Peyer's patch (tissue), 4 donors: ENCODE data around the gene THOC6. TPM values are rescaled to one million over a fixed set of nuclear protein-coding genes. Genes with fewer than 3 reads are reported as not detected.

ENCODE experiments used
- DNase-seq, 3 donors: peaks; one replicate each; pipeline ENCODE4 v3.0.0-alpha.2; 2017 to 2019
- H3K27ac ChIP-seq, 4 donors: fragments of 200-600 bp; sonication (generic); one replicate each; pipeline ENCODE4 v1.5.1; 2016 to 2019
- H3K27me3 ChIP-seq, 2 donors: fragments of 200-600 bp; sonication (generic); one replicate each; pipeline ENCODE4 v1.5.1; 2019
- H3K36me3 ChIP-seq, 3 donors: fragments of 200-600 bp; sonication (generic); one replicate each; pipeline ENCODE4 v1.5.1; 2016 to 2019
- H3K4me1 ChIP-seq, 4 donors: fragments of 200-600 bp; sonication (generic); one replicate each; pipeline ENCODE4 v1.5.1; 2016 to 2019
- H3K4me3 ChIP-seq, 4 donors: fragments of 200-600 bp; sonication (generic); 1 replicate in 3 of 4; 2 replicates in 1 of 4; pipeline ENCODE4 v1.5.1; 2016 to 2019; ENCODE audit warnings: mild to moderate bottlenecking in 1 of 4
- H3K9me3 ChIP-seq, 4 donors: fragments of 200-600 bp; sonication (generic); one replicate each; pipeline ENCODE4 v1.5.1; 2016 to 2019; ENCODE audit warnings: mild to moderate bottlenecking in 1 of 4
- CTCF ChIP-seq, 6 experiments: fragments of 450-650 bp in 4 of 6; fragments of 200-600 bp in 2 of 6; sonication (generic) in 1 of 6; IDR thresholded peaks; one replicate each; pipeline ENCODE4 v1.5.1; 2017 to 2019; ENCODE audit warnings: antibody characterized with exemption in 6 of 6, mild to moderate bottlenecking in 3 of 6, moderate library complexity in 1 of 6
- POLR2A ChIP-seq, 2 donors: fragments of 450-650 bp; IDR thresholded peaks; one replicate each; pipeline ENCODE4 v1.5.1; 2017; ENCODE audit warnings: antibody characterized with exemption in 2 of 2, mild to moderate bottlenecking in 2 of 2, moderate library complexity in 2 of 2
- total RNA-seq, 4 donors: library from RNA; depleted of rRNA; stranded (reverse); fragments of >200 nt; gene quantifications; one replicate each; pipeline ENCODE4 v1.1.0, GENCODE V29; 2016

THOC6 gene
- total RNA-seq, 4 donors from 2014 or later: 9.6 to 64.4 (median 27.1) TPM

- Histone ChIP-seq H3K4me1 (peaks cover 5 to 34% (median 23%) of the 10 kb centered on the region in 4 donors), H3K4me3 (no peak within 1 kb of the TSS), H3K36me3 (no peaks in the 10 kb centered on the region), H3K9me3 (no peaks in the 10 kb centered on the region), H3K27ac (no peak within 1 kb of the TSS), H3K27me3 (no peaks in the 10 kb centered on the region)
- TF ChIP-seq CTCF (IDR thresholded peaks at IDR 0.05) (peak in 2 of 6 experiments; percentile 13 to 15), POLR2A (IDR thresholded peaks at IDR 0.05) (no peak)
- DNase-seq: no peak
These were observed 5.9 kb upstream of the THOC6 start, which contains the start of gene CLDN6 for GRCh38 chr16:3017794-3018506. Gene CLDN6 (minus strand): TSS chr16:3018183. CDS start chr16:3016021, 2,162 bp downstream.

GRCh38 chr16:3019594-3020246 lies 4.1 kb upstream of the THOC6 start:
- Histone ChIP-seq H3K4me3 (peak overlapping the region; percentile 59 to 79 (median 66)), H3K36me3 (no peaks in the 10 kb centered on the region), H3K4me1 (peaks cover 11 to 45% (median 27%) of the 10 kb centered on the region in 4 donors), H3K9me3 (no peaks in the 10 kb centered on the region), H3K27ac (peak overlapping the region in 3 of 4 donors; percentile 88 to 99 (median 97)), H3K27me3 (no peaks in the 10 kb centered on the region)
- no peak for TF ChIP-seq POLR2A (IDR thresholded peaks at IDR 0.05)
- TF ChIP-seq CTCF (IDR thresholded peaks at IDR 0.05): no peak
- DNase-seq: no peak

- Histone ChIP-seq H3K4me3 (peak within 1 kb of the TSS; percentile 59 to 79 (median 66)), H3K27ac (peak within 1 kb of the TSS; percentile 88 to 99 (median 96)), H3K9me3 (no peaks in the 10 kb centered on the region), H3K4me1 (peaks cover 11 to 49% (median 27%) of the 10 kb centered on the region in 4 donors), H3K36me3 (no peaks in the 10 kb centered on the region), H3K27me3 (no peaks in the 10 kb centered on the region)
- DNase-seq: peak; percentile 70 to 91 (median 90)
- peak in 3 of 6 experiments; percentile 21 to 34 (median 32) for TF ChIP-seq CTCF (IDR thresholded peaks at IDR 0.05)
- peak; percentile 85 to 86 for TF ChIP-seq POLR2A (IDR thresholded peaks at IDR 0.05)
These were observed 3.6 kb upstream of the THOC6 start, which contains the start of gene TNFRSF12A for GRCh38 chr16:3020247-3020603. Gene TNFRSF12A (plus strand): TSS chr16:3020368. CDS start chr16:3020398, 30 bp downstream.

- peaks cover 11 to 49% (median 27%) of the 10 kb centered on the region in 4 donors for H3K4me1 ChIP-seq
- no peak for TF ChIP-seq CTCF (IDR thresholded peaks at IDR 0.05)
- TF ChIP-seq POLR2A (IDR thresholded peaks at IDR 0.05): peak in 1 of 2 donors; percentile 2
- H3K9me3 ChIP-seq: no peaks in the 10 kb centered on the region
- H3K27me3 ChIP-seq: no peaks in the 10 kb centered on the region
- peak; percentile 31 to 86 (median 84) for DNase-seq
- peaks cover 0 to 2% (median 0%) of the 10 kb centered on the region in 3 donors for H3K36me3 ChIP-seq
- peak overlapping the region; percentile 88 to 99 (median 96) for H3K27ac ChIP-seq
- peak overlapping the region; percentile 59 to 79 (median 66) for H3K4me3 ChIP-seq
These were observed 3.0 kb upstream of the THOC6 start for GRCh38 chr16:3020604-3021448.
